Lung (tissue), 12 donors: Measurements from ENCODE around the gene EFCAB11. TPM values are rescaled to one million over a fixed set of nuclear protein-coding genes. Genes with fewer than 3 reads are reported as not detected.

Experiments used
- ATAC-seq: fragments of 200-7000 bp; cut with Tn5 transposase; one replicate; pipeline ENCODE4 v1.9.1; 2020; ENCODE audit warnings: moderate number of reproducible peaks; ENCODE audit not compliant: insufficient read depth, low FRiP score
- DNase-seq, 3 donors: peaks; one replicate each; pipeline ENCODE4 v3.0.0-alpha.2; 2013 to 2017
- H3K27ac ChIP-seq, 2 donors: one replicate each; pipeline ENCODE4 v1.5.1; 2013; ENCODE audit warnings: mild to moderate bottlenecking in 2 of 2, moderate library complexity in 2 of 2, control low read depth in 1 of 2, inconsistent platforms in 1 of 2, low read depth in 1 of 2, low read length in 1 of 2
- H3K27me3 ChIP-seq, 3 donors: one replicate each; pipeline ENCODE4 v1.5.1; 2013; ENCODE audit warnings: low read length in 2 of 3; ENCODE audit not compliant: control insufficient read depth in 3 of 3, insufficient read depth in 3 of 3
- H3K36me3 ChIP-seq, 4 donors: one replicate each; pipeline ENCODE4 v1.5.1; 2013; ENCODE audit warnings: low read length in 4 of 4, mild to moderate bottlenecking in 1 of 4, moderate library complexity in 1 of 4; ENCODE audit not compliant: control insufficient read depth in 4 of 4, insufficient read depth in 4 of 4
- H3K4me1 ChIP-seq, 5 donors: one replicate each; pipeline ENCODE4 v1.5.1; 2013; ENCODE audit warnings: low read length in 5 of 5, mild to moderate bottlenecking in 2 of 5, moderate library complexity in 1 of 5; ENCODE audit not compliant: control insufficient read depth in 5 of 5, insufficient read depth in 5 of 5
- H3K4me3 ChIP-seq: one replicate; pipeline ENCODE4 v1.5.1; 2013; ENCODE audit warnings: mild to moderate bottlenecking, control low read depth, moderate library complexity
- H3K9ac ChIP-seq, 2 donors: one replicate each; pipeline ENCODE4 v1.5.1; 2013; ENCODE audit warnings: low read length in 2 of 2, control low read depth in 1 of 2; ENCODE audit not compliant: insufficient read depth in 1 of 2
- H3K9me3 ChIP-seq, 4 donors: one replicate each; pipeline ENCODE4 v1.5.1; 2013; ENCODE audit warnings: low read length in 3 of 4, mild to moderate bottlenecking in 1 of 4, moderate library complexity in 1 of 4; ENCODE audit not compliant: control insufficient read depth in 4 of 4, insufficient read depth in 3 of 4
- CTCF ChIP-seq: IDR thresholded peaks from 2 replicates; pipeline ENCODE4 v1.5.1; 2012; ENCODE audit warnings: mild to moderate bottlenecking; ENCODE audit errors: control extremely low read depth, extremely low read depth
- WGBS, 2 donors: extraction: QIAGEN DNeasy Blood & Tissue Kit; methylation state at CpG; one replicate each; pipeline ENCODE4 v1.1.7; 2013; 5-methylcytosine and 5-hydroxymethylcytosine counted together
- polyA plus RNA-seq, 2 donors: library from polyadenylated mRNA; stranded (reverse); fragments of 200-250 nt; gene quantifications; one replicate each; pipeline ENCODE4 v1.2.1, GENCODE V29; 2013
- total RNA-seq, 2 donors: library from RNA; depleted of rRNA in 1 of 2; stranded (reverse); fragments of >200 nt in 1 of 2; gene quantifications; one replicate each; pipeline ENCODE4 v1.2.1, GENCODE V29; 2014 to 2021
- donor health status: control.
- donor health status: control.
- donor health status: Bipolar disorder and iron deficiency.
- donor health status: healthy.
- donor health status: DM: yes; HTN: yes; CAD: no.

EFCAB11 gene
- total and polyA plus RNA-seq, 4 donors = 2.9 to 13.0 (median 6.1) TPM

DNA sequence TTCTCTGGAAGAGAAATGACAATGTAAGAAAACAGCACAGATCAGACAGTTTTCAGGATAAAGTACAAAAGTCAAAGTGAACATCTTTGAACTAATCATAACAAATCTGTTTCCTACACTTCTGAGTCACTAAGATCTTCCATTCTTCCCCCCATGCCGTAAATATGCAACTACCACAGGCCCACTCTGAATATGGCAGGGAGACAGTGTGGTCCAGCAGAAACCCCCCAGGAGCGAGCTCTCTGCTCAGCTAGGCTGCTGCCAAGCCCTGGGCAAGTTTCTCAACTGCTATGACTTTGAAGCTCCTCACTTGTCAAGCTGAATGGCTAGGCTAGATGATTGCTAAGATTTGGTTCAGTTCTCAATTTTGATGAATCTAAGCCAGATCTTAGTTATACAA lies 148.1 kb downstream of the EFCAB11 start:
- no peak for DNase-seq
- WGBS, 2 donors = 84 to 100% methylated on average over 2 of the region's 2 CpGs
- no peaks in the 10 kb centered on the region for H3K4me1 ChIP-seq

DNA sequence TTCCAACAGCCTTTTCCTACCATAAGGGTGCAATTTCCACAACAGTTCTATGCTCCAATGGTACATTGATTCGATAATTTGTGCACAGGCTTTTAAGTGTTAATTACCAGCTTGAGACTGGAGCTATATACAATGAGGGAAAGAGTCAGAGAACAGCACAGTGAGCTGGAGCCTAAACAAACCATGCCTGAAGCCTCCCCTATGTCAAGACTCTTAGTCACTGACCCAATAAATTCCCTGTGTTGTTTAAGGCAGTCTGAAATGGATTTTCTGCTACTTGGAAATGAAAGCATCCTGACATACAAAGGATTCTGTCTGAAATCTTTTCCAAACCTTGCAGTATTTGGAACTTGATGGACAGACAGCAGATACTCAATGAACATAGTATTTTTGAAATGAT lies 149.0 kb downstream of the EFCAB11 start:
- H3K27me3 ChIP-seq = no peaks in the 10 kb centered on the region
- no peak overlapping the region for H3K9ac ChIP-seq
- H3K36me3 ChIP-seq = no peaks in the 10 kb centered on the region
- no peaks in the 10 kb centered on the region for H3K4me1 ChIP-seq
- no peak overlapping the region for H3K4me3 ChIP-seq
- TF ChIP-seq CTCF = no peak
- ATAC-seq = no peak
- DNase-seq = no peak
- 97 to 100% methylated on average over 1 of the region's 1 CpG for WGBS, 2 donors
- H3K27ac ChIP-seq = no peak overlapping the region
- no peaks in the 10 kb centered on the region for H3K9me3 ChIP-seq

More for the DNA sequence above, 148.1 kb downstream of the EFCAB11 start:
- Histone ChIP-seq H3K27ac (no peak overlapping the region), H3K4me3 (no peak overlapping the region), H3K27me3 (no peaks in the 10 kb centered on the region), H3K9ac (no peak overlapping the region), H3K36me3 (no peaks in the 10 kb centered on the region), H3K9me3 (no peaks in the 10 kb centered on the region)
- no peak for ATAC-seq
- no peak for TF ChIP-seq CTCF

- Histone ChIP-seq H3K4me1 (no peaks in the 10 kb centered on the region), H3K9me3 (no peaks in the 10 kb centered on the region), H3K9ac (no peak overlapping the region), H3K36me3 (no peaks in the 10 kb centered on the region), H3K4me3 (no peak overlapping the region), H3K27me3 (no peaks in the 10 kb centered on the region), H3K27ac (no peak overlapping the region)
- no peak for DNase-seq
- WGBS, 2 donors = 95 to 96% methylated on average over 5 of the region's 5 CpGs
- no peak for ATAC-seq
- no peak for TF ChIP-seq CTCF
Measured at GRCh38 chr14:89803542-89803941, 151.0 kb downstream of the EFCAB11 start.

GRCh38 chr14:89801136-89801535 lies 153.4 kb downstream of the EFCAB11 start:
- ATAC-seq = no peak
- Histone ChIP-seq H3K4me3 (no peak overlapping the region), H3K9ac (no peak overlapping the region), H3K9me3 (no peaks in the 10 kb centered on the region), H3K27ac (no peak overlapping the region), H3K4me1 (no peaks in the 10 kb centered on the region), H3K36me3 (no peaks in the 10 kb centered on the region), H3K27me3 (no peaks in the 10 kb centered on the region)
- no peak for DNase-seq
- TF ChIP-seq CTCF = no peak
- WGBS, 2 donors = 87 to 95% methylated on average over 3 of the region's 3 CpGs
